Progenitor cell of endocrine pancreas (in vitro differentiated cells): ENCODE data around the gene MRPS16. TPM values are rescaled to one million over a fixed set of nuclear protein-coding genes. Genes with fewer than 3 reads are reported as not detected.

Source experiments
- DNase-seq: peaks from one replicate; pipeline ENCODE4 v3.0.0; 2021; ENCODE audit warnings: low spot score; ENCODE audit not compliant: unreplicated experiment
- H3K27ac Mint-ChIP-seq: 2 replicates; pipeline ENCODE4 v1.8.0; 2021; ENCODE audit warnings: mild to moderate bottlenecking, moderate library complexity, mixed read lengths
- H3K27me3 Mint-ChIP-seq: 2 replicates; pipeline ENCODE4 v1.8.0; 2021; ENCODE audit warnings: mixed read lengths
- H3K36me3 Mint-ChIP-seq: 2 replicates; pipeline ENCODE4 v1.8.0; 2022; ENCODE audit warnings: mixed read lengths; ENCODE audit not compliant: insufficient read depth
- H3K4me1 Mint-ChIP-seq: 2 replicates; pipeline ENCODE4 v1.8.0; 2021; ENCODE audit warnings: low read depth, mixed read lengths
- H3K4me3 Mint-ChIP-seq: 2 replicates; pipeline ENCODE4 v1.8.0; 2021; ENCODE audit warnings: low read depth, mild to moderate bottlenecking, moderate library complexity, mixed read lengths
- H3K9me3 Mint-ChIP-seq: 2 replicates; pipeline ENCODE4 v1.8.0; 2021; ENCODE audit warnings: low read depth, mixed read lengths
- total RNA-seq: library from RNA; stranded (reverse); gene quantifications from 2 replicates; pipeline ENCODE4 v1.2.1, GENCODE V29; 2021
- TF ChIP-seq, protein P1 (sequence below): fragments of 200-600 bp; sonication (generic); IDR thresholded peaks from one replicate; pipeline ENCODE4 v1.5.0; 2021; ENCODE audit warnings: antibody characterized with exemption, mild to moderate bottlenecking; ENCODE audit not compliant: unreplicated experiment

Gene MRPS16
- total RNA-seq, 1 donor from 2014 or later, result 84.7 TPM

DNA sequence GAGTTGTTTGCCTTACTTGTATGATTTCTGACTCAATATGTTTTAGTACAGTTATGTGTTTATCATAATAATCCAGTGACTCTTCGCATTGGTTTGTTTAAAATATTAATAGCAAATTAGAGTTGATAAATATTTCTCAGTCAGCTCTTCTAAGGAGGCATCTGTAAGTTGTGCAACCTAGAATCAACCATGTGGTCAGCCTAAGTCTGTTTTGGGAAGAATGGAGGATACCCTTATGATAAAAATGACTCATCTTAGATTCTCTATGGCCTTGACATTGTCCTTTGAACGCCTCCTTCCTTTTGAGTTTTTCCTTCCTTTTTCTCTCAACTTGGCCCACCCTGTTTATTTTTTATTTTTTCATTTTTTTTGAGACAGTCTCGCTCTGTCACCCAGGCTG, 24.2 kb downstream of the MRPS16 start:
- peaks cover 6% of the 10 kb centered on the region for H3K36me3 Mint-ChIP-seq

DNA sequence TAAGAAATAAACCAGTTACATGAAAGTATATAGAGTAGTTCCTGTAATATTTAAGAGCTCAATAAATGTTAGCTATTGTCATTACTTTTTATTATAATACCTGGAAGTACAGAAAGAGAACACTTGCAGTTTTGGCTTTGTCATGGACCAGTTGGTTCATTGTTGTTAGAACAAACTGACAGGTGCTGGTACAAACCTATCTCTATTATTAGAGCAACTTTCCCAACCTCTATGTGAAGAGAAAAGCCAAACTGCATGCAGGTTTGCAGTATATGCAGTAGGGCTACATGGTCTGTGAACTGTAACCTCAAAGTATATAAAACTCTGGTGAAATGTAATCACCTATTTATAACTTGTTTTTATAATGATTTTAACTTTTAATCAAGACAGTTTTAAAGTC, 25.8 kb downstream of the MRPS16 start:
- TF ChIP-seq, protein P1, sequence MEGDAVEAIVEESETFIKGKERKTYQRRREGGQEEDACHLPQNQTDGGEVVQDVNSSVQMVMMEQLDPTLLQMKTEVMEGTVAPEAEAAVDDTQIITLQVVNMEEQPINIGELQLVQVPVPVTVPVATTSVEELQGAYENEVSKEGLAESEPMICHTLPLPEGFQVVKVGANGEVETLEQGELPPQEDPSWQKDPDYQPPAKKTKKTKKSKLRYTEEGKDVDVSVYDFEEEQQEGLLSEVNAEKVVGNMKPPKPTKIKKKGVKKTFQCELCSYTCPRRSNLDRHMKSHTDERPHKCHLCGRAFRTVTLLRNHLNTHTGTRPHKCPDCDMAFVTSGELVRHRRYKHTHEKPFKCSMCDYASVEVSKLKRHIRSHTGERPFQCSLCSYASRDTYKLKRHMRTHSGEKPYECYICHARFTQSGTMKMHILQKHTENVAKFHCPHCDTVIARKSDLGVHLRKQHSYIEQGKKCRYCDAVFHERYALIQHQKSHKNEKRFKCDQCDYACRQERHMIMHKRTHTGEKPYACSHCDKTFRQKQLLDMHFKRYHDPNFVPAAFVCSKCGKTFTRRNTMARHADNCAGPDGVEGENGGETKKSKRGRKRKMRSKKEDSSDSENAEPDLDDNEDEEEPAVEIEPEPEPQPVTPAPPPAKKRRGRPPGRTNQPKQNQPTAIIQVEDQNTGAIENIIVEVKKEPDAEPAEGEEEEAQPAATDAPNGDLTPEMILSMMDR, result no peak

More for the DNA sequence above, 24.2 kb downstream of the MRPS16 start:
- Mint-ChIP-seq H3K9me3 (no peaks in the 10 kb centered on the region), H3K4me1 (no peaks in the 10 kb centered on the region), H3K4me3 (no peak overlapping the region), H3K27ac (no peak overlapping the region), H3K27me3 (no peaks in the 10 kb centered on the region)
- TF ChIP-seq, protein P1, result no peak
- no peak for DNase-seq

GRCh38 chr10:73225518-73225917, 26.9 kb downstream of the MRPS16 start:
- Mint-ChIP-seq H3K4me3 (no peak overlapping the region), H3K27me3 (no peaks in the 10 kb centered on the region), H3K4me1 (peaks cover 2% of the 10 kb centered on the region), H3K36me3 (peaks cover 8% of the 10 kb centered on the region), H3K9me3 (no peaks in the 10 kb centered on the region), H3K27ac (no peak overlapping the region)
- DNase-seq, result no peak
- TF ChIP-seq, protein P1, result no peak

More for the DNA sequence above, 25.8 kb downstream of the MRPS16 start:
- Mint-ChIP-seq H3K4me3 (no peak overlapping the region), H3K9me3 (no peaks in the 10 kb centered on the region), H3K36me3 (peaks cover 3% of the 10 kb centered on the region), H3K27me3 (no peaks in the 10 kb centered on the region), H3K27ac (no peak overlapping the region), H3K4me1 (peaks cover 2% of the 10 kb centered on the region)
- no peak for DNase-seq

- DNase-seq, result no peak
- Mint-ChIP-seq H3K27ac (no peak overlapping the region), H3K4me3 (no peak overlapping the region), H3K9me3 (no peaks in the 10 kb centered on the region), H3K4me1 (peaks cover 2% of the 10 kb centered on the region), H3K27me3 (no peaks in the 10 kb centered on the region), H3K36me3 (peaks cover 24% of the 10 kb centered on the region)
- TF ChIP-seq, protein P1, result no peak
Observed at GRCh38 chr10:73220989-73221388, 31.5 kb downstream of the MRPS16 start.

GRCh38 chr10:73219384-73219783, 33.1 kb downstream of the MRPS16 start:
- Mint-ChIP-seq H3K27me3 (no peaks in the 10 kb centered on the region), H3K4me3 (no peak overlapping the region), H3K27ac (no peak overlapping the region), H3K9me3 (no peaks in the 10 kb centered on the region), H3K4me1 (peaks cover 2% of the 10 kb centered on the region), H3K36me3 (peaks cover 28% of the 10 kb centered on the region)
- TF ChIP-seq, protein P1, result no peak
- DNase-seq, result no peak
